ENCODE results near the gene KDM4C. TPM values are rescaled to one million over a fixed set of nuclear protein-coding genes. Genes with fewer than 3 reads are reported as not detected.

KDM4C gene
- total RNA-seq, 1 donor from 2014 or later: 16.5 TPM

DNA sequence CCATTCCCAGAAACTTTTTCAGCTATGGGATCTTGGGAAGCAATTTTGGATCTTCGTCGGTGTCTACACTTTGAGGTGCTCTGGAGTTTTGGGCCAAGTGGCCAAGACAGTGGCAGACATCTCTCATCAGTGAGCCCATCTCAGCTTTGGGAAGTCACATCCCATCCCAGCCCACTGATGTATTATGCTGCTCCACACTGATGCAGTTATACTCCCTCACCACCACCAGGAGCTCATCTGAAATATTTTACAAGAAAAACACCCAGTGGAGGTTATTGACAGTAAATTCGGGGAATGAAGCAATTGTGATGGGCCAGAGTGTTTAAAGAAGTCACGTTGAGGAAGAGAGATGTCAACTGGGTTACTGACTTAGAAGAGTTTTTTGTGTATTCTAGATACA, 378.0 kb downstream of the KDM4C start:
- TF ChIP-seq, protein P1, sequence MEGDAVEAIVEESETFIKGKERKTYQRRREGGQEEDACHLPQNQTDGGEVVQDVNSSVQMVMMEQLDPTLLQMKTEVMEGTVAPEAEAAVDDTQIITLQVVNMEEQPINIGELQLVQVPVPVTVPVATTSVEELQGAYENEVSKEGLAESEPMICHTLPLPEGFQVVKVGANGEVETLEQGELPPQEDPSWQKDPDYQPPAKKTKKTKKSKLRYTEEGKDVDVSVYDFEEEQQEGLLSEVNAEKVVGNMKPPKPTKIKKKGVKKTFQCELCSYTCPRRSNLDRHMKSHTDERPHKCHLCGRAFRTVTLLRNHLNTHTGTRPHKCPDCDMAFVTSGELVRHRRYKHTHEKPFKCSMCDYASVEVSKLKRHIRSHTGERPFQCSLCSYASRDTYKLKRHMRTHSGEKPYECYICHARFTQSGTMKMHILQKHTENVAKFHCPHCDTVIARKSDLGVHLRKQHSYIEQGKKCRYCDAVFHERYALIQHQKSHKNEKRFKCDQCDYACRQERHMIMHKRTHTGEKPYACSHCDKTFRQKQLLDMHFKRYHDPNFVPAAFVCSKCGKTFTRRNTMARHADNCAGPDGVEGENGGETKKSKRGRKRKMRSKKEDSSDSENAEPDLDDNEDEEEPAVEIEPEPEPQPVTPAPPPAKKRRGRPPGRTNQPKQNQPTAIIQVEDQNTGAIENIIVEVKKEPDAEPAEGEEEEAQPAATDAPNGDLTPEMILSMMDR (conservative IDR thresholded peaks at IDR 0.05; ENCODE audit: low read depth, low read length): no peak
- no peak overlapping the region for H3K4me3 ChIP-seq (ENCODE audit: low read depth, low read length)
- DNase-seq (ENCODE audit: low read depth): no peak

DNA sequence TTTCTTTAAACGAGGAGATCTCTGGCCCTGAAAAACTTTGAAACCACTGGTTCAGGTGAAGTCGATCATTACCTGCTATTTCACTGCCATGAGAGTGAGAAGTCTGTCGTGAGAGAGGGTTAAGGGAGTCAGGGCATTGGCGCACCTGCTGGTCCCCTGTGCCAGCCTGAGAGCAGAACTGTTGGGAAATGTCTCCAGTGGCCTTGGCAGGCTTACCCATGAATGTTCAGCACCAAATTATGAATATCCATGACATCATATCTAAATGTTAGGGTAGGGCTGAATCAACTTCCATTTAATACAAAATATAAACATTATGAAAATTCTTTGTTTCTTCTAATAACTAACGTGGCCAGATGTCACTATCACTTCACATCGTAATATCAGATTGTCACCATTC, 379.3 kb downstream of the KDM4C start:
- TF ChIP-seq, protein P1 (conservative IDR thresholded peaks at IDR 0.05; ENCODE audit: low read depth, low read length): no peak
- H3K4me3 ChIP-seq (ENCODE audit: low read depth, low read length): no peak overlapping the region
- DNase-seq (ENCODE audit: low read depth): no peak

DNA sequence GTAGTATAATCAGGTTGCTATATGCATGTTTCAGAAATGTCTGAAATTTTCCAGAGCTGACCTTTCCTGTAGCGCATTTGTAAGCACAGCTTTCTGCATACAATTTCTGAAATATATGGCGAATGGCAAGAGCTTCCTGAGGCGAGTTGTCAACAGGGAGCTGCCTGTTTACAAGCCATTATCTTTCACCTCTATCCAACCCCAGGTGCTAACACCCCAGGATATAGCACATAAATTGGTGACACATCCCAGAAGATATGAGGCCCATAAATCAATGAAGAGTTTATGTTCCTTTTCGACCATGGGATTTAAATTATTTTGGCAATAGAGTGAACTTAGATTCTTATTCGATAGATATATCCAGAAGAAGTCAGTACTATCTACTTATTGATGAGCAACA, 379.8 kb downstream of the KDM4C start:
- TF ChIP-seq, protein P1 (conservative IDR thresholded peaks at IDR 0.05; ENCODE audit: low read depth, low read length): no peak
- no peak overlapping the region for H3K4me3 ChIP-seq (ENCODE audit: low read depth, low read length)
- DNase-seq (ENCODE audit: low read depth): no peak

DNA sequence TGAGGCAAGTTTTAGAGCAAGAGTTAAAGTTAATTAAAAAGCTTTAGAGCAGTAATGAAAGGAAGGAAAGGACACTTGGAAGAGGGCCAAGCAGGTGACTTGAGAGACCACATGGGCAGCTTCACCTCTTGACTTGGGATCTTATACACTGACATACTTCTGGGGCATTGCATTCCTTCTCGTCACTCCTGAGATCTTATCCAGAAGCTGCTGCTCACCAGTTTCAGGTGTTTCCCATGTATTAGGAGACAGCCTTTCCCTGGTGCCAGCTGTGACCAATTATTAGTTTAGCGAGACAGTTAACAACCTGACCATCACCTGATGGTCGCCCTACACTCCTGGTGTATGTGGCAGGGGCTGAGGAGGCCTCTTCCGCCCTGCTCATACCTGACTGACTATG, 382.1 kb downstream of the KDM4C start:
- no peak overlapping the region for H3K4me3 ChIP-seq (ENCODE audit: low read depth, low read length)
- TF ChIP-seq, protein P1 (conservative IDR thresholded peaks at IDR 0.05; ENCODE audit: low read depth, low read length): no peak

DNA sequence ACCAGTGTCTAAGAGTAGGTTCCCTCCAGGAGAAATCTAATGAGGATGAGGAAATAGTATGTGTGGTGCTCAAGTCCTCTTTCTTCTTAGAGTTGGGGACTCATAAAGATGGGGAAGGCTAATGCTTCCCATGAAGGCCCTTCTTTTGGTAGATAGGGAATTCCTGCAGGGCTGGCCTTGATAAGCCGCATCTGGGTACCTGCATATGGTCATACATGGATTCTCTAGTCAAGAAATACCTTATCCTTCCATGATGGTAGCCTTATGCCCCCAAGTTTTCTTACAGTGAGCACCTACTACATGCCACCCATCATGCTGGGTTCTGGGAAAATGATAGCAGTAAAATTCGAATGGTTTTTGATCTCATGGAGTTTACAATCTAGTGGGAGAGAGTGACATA, 382.6 kb downstream of the KDM4C start:
- no peak for DNase-seq (ENCODE audit: low read depth)
- no peak overlapping the region for H3K4me3 ChIP-seq (ENCODE audit: low read depth, low read length)
- TF ChIP-seq, protein P1 (conservative IDR thresholded peaks at IDR 0.05; ENCODE audit: low read depth, low read length): no peak

More for the DNA sequence above, 382.1 kb downstream of the KDM4C start:
- no peak for DNase-seq (ENCODE audit: low read depth)

DNA sequence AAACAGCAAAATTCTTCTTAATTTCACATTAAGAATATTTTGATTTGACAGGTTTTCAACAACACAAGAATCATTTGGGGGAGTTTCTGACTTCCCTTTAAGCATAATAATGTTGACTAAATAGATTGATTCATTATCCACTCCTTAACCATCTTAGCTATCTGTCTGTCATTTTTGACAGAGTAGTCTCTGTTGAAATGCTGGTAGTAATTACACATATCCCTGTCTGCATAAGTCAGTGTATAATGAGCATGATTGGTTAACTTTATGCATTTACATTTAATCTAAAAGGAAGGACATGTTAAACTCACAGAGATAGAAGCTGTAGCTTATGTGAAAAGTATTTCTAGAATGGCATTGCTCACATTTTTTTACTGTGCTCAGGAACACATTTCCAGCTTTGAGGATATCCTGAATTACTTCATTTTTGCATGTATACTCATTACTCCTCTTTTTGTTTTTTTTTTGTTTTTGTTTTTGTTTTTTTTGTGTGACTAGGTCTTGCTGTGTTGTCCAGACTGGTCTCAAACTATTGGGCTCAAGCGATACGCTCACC, 385.9 kb downstream of the KDM4C start:
- TF ChIP-seq, protein P1 (conservative IDR thresholded peaks at IDR 0.05; ENCODE audit: low read depth, low read length): no peak
- no peak for DNase-seq (ENCODE audit: low read depth)
- no peak overlapping the region for H3K4me3 ChIP-seq (ENCODE audit: low read depth, low read length)
